PC-9 (cell line): ENCODE data around the gene SLC39A3. TPM values are rescaled to one million over a fixed set of nuclear protein-coding genes. Genes with fewer than 3 reads are reported as not detected.

ENCODE experiments used
- BruUV-seq: library from RNA; stranded (reverse); fragments of 400-500 nt; replicated peaks from 2 replicates; lab custom pipeline; 2021; lab: Mats Ljungman, UMichigan
- CTCF ChIA-PET: fragments of 300-600 bp; sonication (Branson Sonifier 250); formaldehyde crosslinking; loops from one replicate; lab custom pipeline; 2022; ENCODE audit warnings: antibody characterized with exemption; lab: Charles Lee
- POLR2A ChIA-PET: fragments of 300-600 bp; sonication (Branson Sonifier 250); formaldehyde crosslinking; loops from one replicate; lab custom pipeline; 2022; ENCODE audit warnings: antibody characterized with exemption; ENCODE audit not compliant: unreplicated experiment; lab: Charles Lee
- DNase-seq, 2 experiments: peaks; one replicate each; pipeline versions ENCODE4 v3.0.0 to v3.0.0-alpha.2; 2015 to 2022; ENCODE audit warnings: mixed read lengths in 1 of 2
- H2AFZ ChIP-seq: fragments of 200-600 bp; sonication (generic); 2 replicates; pipeline ENCODE4 v1.8.1; 2017; ENCODE audit warnings: antibody characterized with exemption
- H3F3A ChIP-seq: fragments of 200-600 bp; sonication (generic); 2 replicates; pipeline ENCODE4 v1.8.1; 2017; ENCODE audit warnings: antibody characterized with exemption, mild to moderate bottlenecking, low read depth; ENCODE audit not compliant: insufficient read depth
- H3K27ac ChIP-seq: fragments of 200-600 bp; sonication (generic); 2 replicates; pipeline ENCODE4 v1.6.1; 2016; ENCODE audit warnings: mixed run types
- H3K27me3 ChIP-seq: fragments of 200-600 bp; sonication (generic); 2 replicates; pipeline ENCODE4 v1.6.1; 2016; ENCODE audit warnings: low read depth, mixed run types; ENCODE audit not compliant: insufficient read depth
- H3K36me3 ChIP-seq: fragments of 200-600 bp; sonication (generic); 2 replicates; pipeline ENCODE4 v1.6.1; 2016; ENCODE audit warnings: low read depth, mixed run types
- H3K4me1 ChIP-seq: fragments of 200-600 bp; sonication (generic); replicated peaks from 2 replicates; pipeline ENCODE4 v1.6.1; 2016; ENCODE audit warnings: mixed run types; ENCODE audit not compliant: insufficient read depth
- H3K4me2 ChIP-seq: fragments of 200-600 bp; sonication (generic); 2 replicates; pipeline ENCODE4 v1.6.1; 2017; ENCODE audit warnings: mixed run types
- H3K4me3 ChIP-seq: fragments of 200-600 bp; sonication (generic); 2 replicates; pipeline ENCODE4 v1.6.1; 2016; ENCODE audit warnings: mixed run types
- H3K79me2 ChIP-seq: fragments of 200-600 bp; sonication (generic); 2 replicates; pipeline ENCODE4 v1.6.1; 2017; ENCODE audit warnings: low read depth, mixed run types
- H3K9me2 ChIP-seq: fragments of 200-600 bp; sonication (generic); 2 replicates; pipeline ENCODE4 v1.8.1; 2017; ENCODE audit warnings: mild to moderate bottlenecking; ENCODE audit not compliant: insufficient read depth
- H3K9me3 ChIP-seq: fragments of 200-600 bp; sonication (generic); 2 replicates; pipeline ENCODE4 v1.8.1; 2016; ENCODE audit warnings: low read depth; ENCODE audit not compliant: insufficient read depth
- H4K20me1 ChIP-seq: fragments of 200-600 bp; sonication (generic); 2 replicates; pipeline ENCODE4 v1.8.1; 2017; ENCODE audit not compliant: insufficient read depth
- EZH2 ChIP-seq: fragments of 200-600 bp; sonication (generic); IDR thresholded peaks from 2 replicates; pipeline ENCODE4 v1.8.0; 2017; ENCODE audit warnings: antibody characterized with exemption, low read depth
- intact Hi-C: fragments of 100-400 bp; cut with micrococcal nuclease; formaldehyde crosslinking; loops from one replicate; pipeline ENCODE4 v1.10.0; 2022; ENCODE audit not compliant: unreplicated experiment
- total RNA-seq: library from RNA; stranded (reverse); gene quantifications from 2 replicates; pipeline ENCODE4 v1.2.3, GENCODE V29; 2021
- TF ChIP-seq, protein P1 (sequence below): fragments of 200-600 bp; sonication (generic); conservative IDR thresholded peaks from 2 replicates; pipeline ENCODE4 v1.6.1; 2017; ENCODE audit warnings: mixed run types, antibody characterized with exemption, mild to moderate bottlenecking, moderate library complexity

Gene SLC39A3
- total RNA-seq, 1 experiment from 2014 or later: 21.6 TPM

DNA sequence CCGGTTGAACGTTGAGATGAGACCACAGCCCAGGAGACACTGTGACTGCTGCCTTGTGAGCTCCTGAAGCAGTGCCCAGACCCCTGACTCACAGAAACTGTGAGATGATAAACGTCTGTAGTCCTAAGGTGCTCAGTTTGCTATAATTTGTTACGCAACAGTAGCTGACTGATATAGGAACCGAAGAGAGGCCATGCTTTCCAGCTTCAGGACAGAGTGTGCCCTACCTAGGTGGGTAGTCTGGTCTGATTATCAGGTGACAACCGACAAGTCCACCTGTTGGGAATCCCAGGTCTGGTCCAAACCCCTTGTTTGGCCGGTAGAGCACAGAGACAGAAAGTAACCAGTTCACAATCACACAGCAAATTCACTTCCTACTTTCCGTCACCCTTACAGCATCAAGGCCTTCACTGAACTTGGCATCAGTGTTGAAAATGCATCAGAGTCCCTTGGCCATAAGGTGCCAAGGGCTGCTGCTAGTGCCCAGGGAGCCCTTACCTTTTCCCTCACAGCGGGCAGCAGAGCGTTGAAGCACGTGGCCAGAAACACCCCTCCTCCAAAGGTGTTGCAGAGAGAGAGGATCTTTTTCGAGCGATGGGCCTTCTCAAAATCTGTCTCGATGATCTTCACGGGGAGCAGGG lies 3.1 kb downstream of the SLC39A3 start:
- no peaks in the 10 kb centered on the region for H3F3A ChIP-seq
- ChIA-PET CTCF (no interaction called here), POLR2A (no interaction called here)
- no TSS peak for BruUV-seq
- H4K20me1 ChIP-seq: no peaks in the 10 kb centered on the region
- H3K36me3 ChIP-seq: no peaks in the 10 kb centered on the region
- DNase-seq: no peak
- TF ChIP-seq, protein P1, sequence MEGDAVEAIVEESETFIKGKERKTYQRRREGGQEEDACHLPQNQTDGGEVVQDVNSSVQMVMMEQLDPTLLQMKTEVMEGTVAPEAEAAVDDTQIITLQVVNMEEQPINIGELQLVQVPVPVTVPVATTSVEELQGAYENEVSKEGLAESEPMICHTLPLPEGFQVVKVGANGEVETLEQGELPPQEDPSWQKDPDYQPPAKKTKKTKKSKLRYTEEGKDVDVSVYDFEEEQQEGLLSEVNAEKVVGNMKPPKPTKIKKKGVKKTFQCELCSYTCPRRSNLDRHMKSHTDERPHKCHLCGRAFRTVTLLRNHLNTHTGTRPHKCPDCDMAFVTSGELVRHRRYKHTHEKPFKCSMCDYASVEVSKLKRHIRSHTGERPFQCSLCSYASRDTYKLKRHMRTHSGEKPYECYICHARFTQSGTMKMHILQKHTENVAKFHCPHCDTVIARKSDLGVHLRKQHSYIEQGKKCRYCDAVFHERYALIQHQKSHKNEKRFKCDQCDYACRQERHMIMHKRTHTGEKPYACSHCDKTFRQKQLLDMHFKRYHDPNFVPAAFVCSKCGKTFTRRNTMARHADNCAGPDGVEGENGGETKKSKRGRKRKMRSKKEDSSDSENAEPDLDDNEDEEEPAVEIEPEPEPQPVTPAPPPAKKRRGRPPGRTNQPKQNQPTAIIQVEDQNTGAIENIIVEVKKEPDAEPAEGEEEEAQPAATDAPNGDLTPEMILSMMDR: no peak
- TF ChIP-seq EZH2: no peak
- intact Hi-C loops: no loop called here
- no peak overlapping the region for H3K4me2 ChIP-seq
- no peak overlapping the region for H3K4me3 ChIP-seq
- no peaks in the 10 kb centered on the region for H3K9me2 ChIP-seq
- H3K27ac ChIP-seq: no peak overlapping the region
- no peaks in the 10 kb centered on the region for H3K27me3 ChIP-seq
- H2AFZ ChIP-seq: no peak overlapping the region
- no peaks in the 10 kb centered on the region for H3K4me1 ChIP-seq
- H3K79me2 ChIP-seq: no peaks in the 10 kb centered on the region
- H3K9me3 ChIP-seq: no peaks in the 10 kb centered on the region

DNA sequence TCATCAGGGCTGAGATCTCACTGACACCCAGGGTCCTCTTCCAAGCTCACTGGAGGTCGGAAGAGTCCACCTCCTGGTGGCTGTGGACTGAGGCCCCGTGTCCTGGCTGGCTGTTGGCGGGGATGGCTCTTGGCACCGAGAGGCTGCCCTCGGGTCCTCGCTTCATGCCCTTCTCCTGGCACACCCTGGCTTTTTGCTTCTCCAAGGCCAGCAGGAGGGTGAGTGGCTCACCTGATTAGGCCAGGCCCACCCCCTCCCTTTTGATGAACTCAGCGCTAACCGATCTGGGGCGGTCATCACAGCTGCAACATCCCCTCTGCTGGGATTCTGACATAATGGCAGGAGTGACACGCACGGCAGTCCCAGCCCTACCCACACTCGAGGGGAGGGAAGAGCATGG lies 4.4 kb downstream of the SLC39A3 start:
- ChIA-PET POLR2A (no interaction called here), CTCF (no interaction called here)
- H3K27me3 ChIP-seq: no peaks in the 10 kb centered on the region
- TF ChIP-seq, protein P1: no peak
- no peak for TF ChIP-seq EZH2
- H3K27ac ChIP-seq: no peak overlapping the region
- H2AFZ ChIP-seq: no peak overlapping the region
- no peaks in the 10 kb centered on the region for H3K9me3 ChIP-seq
- no peak for DNase-seq
- BruUV-seq: no TSS peak
- H3K79me2 ChIP-seq: no peaks in the 10 kb centered on the region
- no peak overlapping the region for H3K4me3 ChIP-seq
- no peaks in the 10 kb centered on the region for H3K9me2 ChIP-seq
- H3K4me2 ChIP-seq: no peak overlapping the region
- no peaks in the 10 kb centered on the region for H4K20me1 ChIP-seq
- H3K4me1 ChIP-seq: no peaks in the 10 kb centered on the region
- intact Hi-C loops: no loop called here
- no peaks in the 10 kb centered on the region for H3F3A ChIP-seq
- no peaks in the 10 kb centered on the region for H3K36me3 ChIP-seq

DNA sequence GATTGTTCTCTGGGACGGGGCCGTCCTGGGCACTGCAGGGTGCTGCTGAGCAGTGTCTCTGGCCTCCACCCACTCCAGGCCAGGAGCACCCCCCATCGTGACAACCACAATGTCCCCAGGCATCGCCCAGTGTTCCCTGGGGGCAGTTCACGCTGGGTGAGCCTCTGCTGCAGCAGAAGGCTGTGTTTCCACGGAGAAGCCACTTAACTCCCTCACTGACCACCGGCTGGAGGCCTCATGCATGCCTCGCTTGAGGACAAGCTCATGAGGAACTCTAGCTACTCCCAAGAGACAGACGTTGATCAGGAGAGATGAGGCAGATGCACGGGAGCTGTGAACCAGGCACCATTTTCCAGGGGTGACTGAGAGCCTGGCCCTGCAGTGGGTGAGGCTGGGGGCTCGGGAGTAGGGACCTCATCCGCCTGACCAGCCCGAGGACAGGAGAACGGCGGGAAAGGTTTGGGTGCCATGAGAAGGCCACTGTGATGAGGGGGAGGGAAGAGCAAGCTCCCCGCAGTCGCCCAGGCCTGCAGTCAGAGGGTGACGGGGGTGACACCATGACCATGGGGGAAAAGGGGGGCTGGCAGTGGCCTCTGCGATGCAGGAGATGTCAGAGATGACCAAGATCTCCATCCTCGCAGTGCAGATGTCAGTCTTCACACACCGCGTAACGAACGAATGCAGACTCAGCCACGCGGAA lies 5.1 kb downstream of the SLC39A3 start:
- no peak overlapping the region for H3K4me2 ChIP-seq
- intact Hi-C loops: no loop called here
- H3K9me2 ChIP-seq: no peaks in the 10 kb centered on the region
- BruUV-seq: no TSS peak
- DNase-seq: no peak
- no peaks in the 10 kb centered on the region for H4K20me1 ChIP-seq
- H3K27ac ChIP-seq: no peak overlapping the region
- ChIA-PET POLR2A (no interaction called here), CTCF (no interaction called here)
- no peaks in the 10 kb centered on the region for H3K4me1 ChIP-seq
- H3K36me3 ChIP-seq: no peaks in the 10 kb centered on the region
- H3K9me3 ChIP-seq: no peaks in the 10 kb centered on the region
- no peaks in the 10 kb centered on the region for H3F3A ChIP-seq
- no peaks in the 10 kb centered on the region for H3K27me3 ChIP-seq
- TF ChIP-seq, protein P1: no peak
- TF ChIP-seq EZH2: no peak
- H3K4me3 ChIP-seq: no peak overlapping the region
- H3K79me2 ChIP-seq: no peaks in the 10 kb centered on the region
- H2AFZ ChIP-seq: no peak overlapping the region
